ENCODE results near the gene KEAP1. TPM values are rescaled to one million over a fixed set of nuclear protein-coding genes. Genes with fewer than 3 reads are reported as not detected.

The KEAP1 gene
- total RNA-seq, 4 donors from 2014 or later, result 44.2 to 53.6 (median 46.9) TPM

DNA sequence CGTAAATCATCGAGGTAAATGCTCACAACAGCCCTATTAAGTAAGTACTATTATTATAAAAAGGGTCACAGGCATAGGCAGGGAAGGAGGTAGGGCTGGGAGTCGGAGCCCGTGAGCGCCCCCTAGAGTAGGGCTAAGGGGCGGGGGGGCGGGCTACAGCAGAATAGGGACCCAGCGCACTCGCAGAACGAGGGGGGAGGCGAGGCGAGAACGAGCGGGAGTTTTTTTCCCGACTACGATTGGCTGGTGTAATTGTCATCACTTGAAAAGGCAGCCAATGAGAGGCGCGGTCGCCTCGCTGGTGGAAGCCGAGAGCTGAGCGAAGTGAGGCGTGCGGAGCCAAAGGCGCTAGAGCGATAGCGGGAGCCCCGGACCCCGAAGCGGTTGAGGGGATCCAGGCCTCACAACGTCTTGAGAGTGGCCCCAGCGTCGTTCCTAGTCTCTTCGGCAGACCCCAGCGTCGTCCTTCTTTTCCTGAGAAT lies 24.2 kb downstream of the KEAP1 start:
- Histone ChIP-seq H3K4me3 (peak overlapping the region; percentile 4 to 46 (median 28)), H3K9me3 (no peaks in the 10 kb centered on the region), H3K4me1 (peaks cover 0 to 5% (median 2%) of the 10 kb centered on the region in 4 donors), H3K27ac (peak overlapping the region in 1 of 4 donors; percentile 25), H3K27me3 (no peaks in the 10 kb centered on the region), H3K36me3 (no peaks in the 10 kb centered on the region)
- TF ChIP-seq POLR2A (IDR thresholded peaks at IDR 0.05), result no peak
- TF ChIP-seq, protein P1, sequence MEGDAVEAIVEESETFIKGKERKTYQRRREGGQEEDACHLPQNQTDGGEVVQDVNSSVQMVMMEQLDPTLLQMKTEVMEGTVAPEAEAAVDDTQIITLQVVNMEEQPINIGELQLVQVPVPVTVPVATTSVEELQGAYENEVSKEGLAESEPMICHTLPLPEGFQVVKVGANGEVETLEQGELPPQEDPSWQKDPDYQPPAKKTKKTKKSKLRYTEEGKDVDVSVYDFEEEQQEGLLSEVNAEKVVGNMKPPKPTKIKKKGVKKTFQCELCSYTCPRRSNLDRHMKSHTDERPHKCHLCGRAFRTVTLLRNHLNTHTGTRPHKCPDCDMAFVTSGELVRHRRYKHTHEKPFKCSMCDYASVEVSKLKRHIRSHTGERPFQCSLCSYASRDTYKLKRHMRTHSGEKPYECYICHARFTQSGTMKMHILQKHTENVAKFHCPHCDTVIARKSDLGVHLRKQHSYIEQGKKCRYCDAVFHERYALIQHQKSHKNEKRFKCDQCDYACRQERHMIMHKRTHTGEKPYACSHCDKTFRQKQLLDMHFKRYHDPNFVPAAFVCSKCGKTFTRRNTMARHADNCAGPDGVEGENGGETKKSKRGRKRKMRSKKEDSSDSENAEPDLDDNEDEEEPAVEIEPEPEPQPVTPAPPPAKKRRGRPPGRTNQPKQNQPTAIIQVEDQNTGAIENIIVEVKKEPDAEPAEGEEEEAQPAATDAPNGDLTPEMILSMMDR (IDR thresholded peaks at IDR 0.05), result peak in 4 of 6 experiments; percentile 20 to 76 (median 42)
- peak; percentile 75 to 92 (median 83) for DNase-seq

DNA sequence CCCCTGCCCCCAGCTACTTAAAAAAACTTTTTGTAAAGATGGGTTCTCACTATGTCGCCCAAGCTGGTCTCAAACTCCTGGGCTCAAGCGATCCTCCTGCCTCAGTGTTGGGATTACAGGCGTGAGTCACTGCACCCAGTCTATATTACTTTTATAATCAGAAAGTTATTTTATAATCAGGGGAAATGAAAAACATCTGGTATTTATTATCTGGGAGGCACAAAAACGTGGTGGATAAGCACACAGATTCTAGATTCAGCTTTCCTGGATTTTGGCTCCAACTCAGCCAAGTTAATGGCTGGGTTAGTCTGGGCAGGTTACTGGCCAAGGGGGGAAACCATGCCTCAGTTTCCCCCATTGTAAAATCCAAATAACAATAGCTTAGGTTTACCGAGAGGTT lies 24.7 kb downstream of the KEAP1 start:
- no peak for TF ChIP-seq POLR2A (IDR thresholded peaks at IDR 0.05)
- TF ChIP-seq, protein P1 (IDR thresholded peaks at IDR 0.05), result no peak
- Histone ChIP-seq H3K9me3 (no peaks in the 10 kb centered on the region), H3K4me3 (peak overlapping the region in 2 of 4 donors; percentile 35 to 46), H3K27me3 (no peaks in the 10 kb centered on the region), H3K4me1 (peaks cover 0 to 5% (median 2%) of the 10 kb centered on the region in 4 donors), H3K36me3 (no peaks in the 10 kb centered on the region), H3K27ac (no peak overlapping the region)
- no peak for DNase-seq

DNA sequence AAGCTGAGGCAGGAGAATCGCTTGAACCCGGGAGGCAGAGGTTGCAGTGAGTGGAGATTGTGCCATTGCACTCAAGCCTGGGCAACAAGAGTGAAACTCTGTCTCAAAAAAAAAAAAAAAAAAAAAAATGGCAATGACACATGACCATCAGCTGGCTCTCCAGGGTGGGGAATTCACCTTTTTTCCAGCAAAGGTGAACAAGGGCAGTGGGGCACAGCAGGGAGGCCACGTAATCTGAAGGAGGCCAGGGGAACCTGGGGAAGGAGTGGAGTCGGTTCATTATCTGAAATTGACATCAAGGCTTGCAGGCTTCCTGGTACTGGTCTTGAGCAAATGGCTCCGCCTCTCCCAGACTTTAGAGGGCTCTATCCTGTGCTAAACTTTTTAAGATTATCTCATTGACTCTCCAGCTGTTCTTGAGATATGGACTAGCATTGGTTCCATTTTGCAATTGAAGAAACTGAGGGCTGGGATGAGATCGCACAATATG lies 28.1 kb downstream of the KEAP1 start:
- Histone ChIP-seq H3K4me3 (no peak overlapping the region), H3K27ac (no peak overlapping the region), H3K27me3 (no peaks in the 10 kb centered on the region), H3K36me3 (no peaks in the 10 kb centered on the region), H3K9me3 (no peaks in the 10 kb centered on the region), H3K4me1 (peaks cover 0 to 5% (median 2%) of the 10 kb centered on the region in 4 donors)
- TF ChIP-seq, protein P1 (IDR thresholded peaks at IDR 0.05), result no peak
- DNase-seq, result no peak

DNA sequence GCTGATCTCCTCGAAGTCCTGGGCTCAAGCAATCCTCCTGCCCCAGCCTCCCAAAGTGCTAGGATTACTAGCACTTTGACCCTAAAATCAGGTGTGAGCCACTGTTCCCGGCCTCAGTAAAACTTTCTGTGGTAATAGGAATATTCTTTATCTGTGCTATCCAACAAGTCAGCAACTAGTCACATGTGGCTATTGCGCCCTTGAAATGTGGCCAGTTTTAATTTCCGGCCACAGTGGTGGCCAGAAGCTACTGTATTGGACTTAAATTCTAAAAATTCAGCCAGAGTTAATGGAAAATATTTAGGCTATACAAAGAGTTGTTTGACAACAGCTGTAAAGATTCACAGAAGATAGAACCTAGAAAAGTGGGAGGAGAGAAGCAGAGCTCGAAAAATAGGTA lies 30.0 kb downstream of the KEAP1 start:
- Histone ChIP-seq H3K4me1 (no peaks in the 10 kb centered on the region), H3K9me3 (no peaks in the 10 kb centered on the region), H3K4me3 (no peak overlapping the region), H3K27me3 (no peaks in the 10 kb centered on the region), H3K36me3 (no peaks in the 10 kb centered on the region), H3K27ac (no peak overlapping the region)
- TF ChIP-seq, protein P1 (IDR thresholded peaks at IDR 0.05), result no peak
- TF ChIP-seq POLR2A (IDR thresholded peaks at IDR 0.05), result no peak
- no peak for DNase-seq

DNA sequence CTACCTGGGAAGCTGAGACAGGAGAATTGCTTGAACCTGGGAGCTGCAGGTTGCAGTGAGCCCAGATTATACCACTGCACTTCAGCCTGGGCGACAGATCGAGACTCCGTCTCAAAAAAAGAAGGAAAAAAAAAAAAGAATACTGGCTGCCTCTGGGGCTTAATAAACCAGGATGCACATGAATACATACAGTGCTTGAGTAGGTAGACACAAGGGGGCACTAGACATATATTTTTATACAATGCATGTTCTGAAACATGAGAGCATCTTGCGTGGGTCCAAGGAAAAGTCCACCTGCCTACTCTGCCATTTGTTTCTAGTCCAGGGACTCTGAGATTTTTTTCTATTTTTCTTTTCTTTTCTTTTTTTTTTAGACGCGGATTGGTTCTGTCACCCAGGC lies 31.2 kb downstream of the KEAP1 start:
- Histone ChIP-seq H3K36me3 (peaks cover 0 to 6% (median 0%) of the 10 kb centered on the region in 3 donors), H3K4me3 (no peak overlapping the region), H3K4me1 (no peaks in the 10 kb centered on the region), H3K27me3 (no peaks in the 10 kb centered on the region), H3K9me3 (no peaks in the 10 kb centered on the region), H3K27ac (no peak overlapping the region)
- no peak for DNase-seq
- TF ChIP-seq, protein P1 (IDR thresholded peaks at IDR 0.05), result peak in 5 of 6 experiments; percentile 7 to 45 (median 28)
- TF ChIP-seq POLR2A (IDR thresholded peaks at IDR 0.05), result no peak

Data from Peyer's patch (tissue), 4 donors.